Measurements from ENCODE around the gene TMEM132D.

DNA sequence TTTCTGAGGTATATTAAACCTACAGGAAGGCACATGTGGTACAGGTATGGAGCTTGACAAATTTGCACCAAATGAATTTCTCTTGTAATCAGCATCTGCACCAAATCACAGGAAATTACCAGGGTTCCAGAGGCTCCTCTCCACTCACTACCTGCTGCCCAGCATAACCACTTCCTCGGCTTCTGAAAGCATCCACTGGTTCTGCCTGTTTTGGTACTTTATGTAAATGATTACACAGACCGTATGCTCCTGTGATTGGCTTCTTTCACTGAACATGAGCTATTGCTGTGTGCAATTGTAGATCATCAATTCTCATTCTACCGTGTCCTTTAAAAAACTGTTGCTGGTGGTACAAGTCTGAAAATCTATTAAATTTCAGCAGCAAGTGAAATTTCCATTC, 522.1 kb downstream of the TMEM132D start:
- TF ChIP-seq POLR2A (IDR thresholded peaks at IDR 0.05) (no peak), CTCF (IDR thresholded peaks at IDR 0.05) (no peak)
